K562 treated with DMSO at 1 percent for 12 hours (cell line): ENCODE data around the gene FH. TPM values are rescaled to one million over a fixed set of nuclear protein-coding genes. Genes with fewer than 3 reads are reported as not detected.

ENCODE experiments used
- total RNA-seq: library from RNA; unstranded; fragments of 300-600 nt; gene quantifications from 2 replicates; pipeline ENCODE4 v1.2.3, GENCODE V29; 2022; ENCODE audit not compliant: insufficient read depth

FH gene
- total RNA-seq = 125 and 168 TPM in 2 replicates

GRCh38 chr1:241519308-241520079 is at the start of gene FH:
Gene FH, minus strand, starts transcription at chr1:241519755. Its CDS starts 33 bp downstream, at chr1:241519722.

GRCh38 chr1:241532162-241532531 is 12.6 kb upstream of the FH start, which contains the start of gene KMO:
Gene KMO, plus strand, starts transcription at chr1:241532378. Its CDS starts 67 bp downstream, at chr1:241532445.

Other genes with a start within 250 kb of the FH start
- not detected in 2 replicates for gene RGS7, start 162.6 kb downstream of the FH start, total RNA-seq
- gene KMO, start 12.6 kb upstream of the FH start, total RNA-seq = not detected in 2 replicates
- gene CHML, start 120.6 kb upstream of the FH start, total RNA-seq = 5.3 and 28.7 TPM in 2 replicates
- 17.8 and 44.8 TPM in 2 replicates for gene OPN3, start 120.6 kb upstream of the FH start, total RNA-seq
- gene WDR64, start 132.5 kb upstream of the FH start, total RNA-seq = 0.27 TPM in 1 of 2 replicates, not detected in the other